ENCODE results near the gene SLC27A1.

DNA sequence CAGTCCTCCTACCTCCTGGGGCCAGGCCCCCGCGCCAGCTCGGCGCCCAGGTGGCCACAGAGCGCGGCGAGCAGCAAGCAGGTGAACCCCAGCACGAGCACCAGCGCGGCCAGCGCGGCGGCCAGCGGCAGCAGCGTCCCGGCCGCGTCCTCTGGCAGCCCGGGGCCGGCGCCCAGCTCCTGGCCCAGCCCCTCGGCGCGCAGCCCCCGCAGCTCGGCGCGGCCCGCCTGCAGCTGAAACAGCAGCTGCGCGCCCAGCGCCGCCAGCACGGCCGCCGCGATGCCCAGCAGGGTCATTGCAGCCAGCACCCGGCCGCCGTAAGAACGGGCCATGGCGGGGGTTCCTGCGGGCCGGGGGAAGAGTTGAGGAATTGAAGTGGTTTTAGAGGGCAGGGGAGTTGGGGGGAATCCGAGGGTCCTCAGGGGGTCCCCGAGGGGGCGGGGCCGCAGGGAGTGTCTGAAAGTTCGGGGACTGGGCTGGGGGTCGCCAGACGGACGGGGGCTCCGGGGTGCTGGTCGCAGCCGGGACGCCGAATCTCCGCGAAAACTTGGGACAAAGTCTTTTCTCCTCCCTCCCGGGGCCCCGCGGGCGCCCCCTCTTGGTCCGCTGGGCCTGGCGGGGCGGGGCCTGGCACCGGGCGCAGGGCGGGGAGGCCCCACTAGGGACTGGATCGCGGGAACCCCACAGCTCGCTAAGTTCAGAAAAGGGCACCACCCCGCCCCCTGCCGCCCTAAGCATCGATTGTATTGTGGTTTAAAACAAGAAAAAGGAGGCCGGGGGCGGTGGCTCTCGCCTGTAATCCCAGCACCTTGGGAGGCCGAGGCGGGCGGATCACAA, 22.0 kb upstream of the SLC27A1 start, which contains the start of gene TMEM221:
- no peak for TF ChIP-seq POLR2A (IDR thresholded peaks at IDR 0.05; ENCODE audit: low read length)
- TF ChIP-seq GATA1 (IDR thresholded peaks at IDR 0.05; ENCODE audit: low read depth, low read length) = no peak
